Hepatocyte (in vitro differentiated cells): ENCODE data around the gene MICU1. TPM values are rescaled to one million over a fixed set of nuclear protein-coding genes. Genes with fewer than 3 reads are reported as not detected.

Experiments used
- DNase-seq: peaks from one replicate; pipeline ENCODE4 v3.0.0-alpha.2; 2016; ENCODE audit warnings: low spot score
- H2AFZ ChIP-seq: fragments of 200-600 bp; sonication (generic); 2 replicates; pipeline ENCODE4 v1.6.0; 2016; ENCODE audit warnings: antibody characterized with exemption, mild to moderate bottlenecking
- H3K27ac ChIP-seq: fragments of 200-600 bp; sonication (generic); 2 replicates; pipeline ENCODE4 v1.5.1; 2016; ENCODE audit warnings: mild to moderate bottlenecking
- H3K27me3 ChIP-seq: fragments of 200-600 bp; sonication (generic); 2 replicates; pipeline ENCODE4 v1.6.1; 2016
- H3K36me3 ChIP-seq: fragments of 200-600 bp; sonication (generic); replicated peaks from 2 replicates; pipeline ENCODE4 v1.5.1; 2016; ENCODE audit warnings: low read depth; ENCODE audit not compliant: insufficient read depth
- H3K4me1 ChIP-seq: fragments of 200-600 bp; sonication (generic); 2 replicates; pipeline ENCODE4 v1.5.1; 2016; ENCODE audit warnings: mild to moderate bottlenecking, moderate library complexity; ENCODE audit not compliant: insufficient read depth
- H3K4me2 ChIP-seq: fragments of 200-600 bp; sonication (generic); 2 replicates; pipeline ENCODE4 v1.6.0; 2016
- H3K4me3 ChIP-seq: fragments of 200-600 bp; sonication (generic); 2 replicates; pipeline ENCODE4 v1.5.1; 2016; ENCODE audit warnings: mild to moderate bottlenecking
- H3K79me2 ChIP-seq: fragments of 200-600 bp; sonication (generic); 2 replicates; pipeline ENCODE4 v1.6.0; 2017; ENCODE audit warnings: mild to moderate bottlenecking
- H3K9me2 ChIP-seq: fragments of 200-600 bp; sonication (generic); replicated peaks from 2 replicates; pipeline ENCODE4 v1.6.0; 2017; ENCODE audit warnings: mild to moderate bottlenecking; ENCODE audit not compliant: insufficient read depth
- H3K9me3 ChIP-seq: fragments of 200-600 bp; sonication (generic); 2 replicates; pipeline ENCODE4 v1.5.1; 2016; ENCODE audit warnings: low read depth, mild to moderate bottlenecking
- H4K20me1 ChIP-seq: fragments of 200-600 bp; sonication (generic); 2 replicates; pipeline ENCODE4 v1.6.0; 2016; ENCODE audit warnings: mild to moderate bottlenecking; ENCODE audit not compliant: insufficient read depth, poor library complexity, severe bottlenecking
- CTCF ChIP-seq: fragments of 200-600 bp; sonication (generic); IDR thresholded peaks from 2 replicates; pipeline ENCODE4 v1.5.1; 2016; ENCODE audit warnings: antibody characterized with exemption, mild to moderate bottlenecking; ENCODE audit not compliant: poor library complexity
- EZH2 ChIP-seq: fragments of 200-600 bp; sonication (generic); IDR thresholded peaks from 2 replicates; pipeline ENCODE4 v1.6.1; 2016; ENCODE audit warnings: antibody characterized with exemption, mild to moderate bottlenecking, borderline replicate concordance
- EZH2phosphoT487 ChIP-seq: fragments of 200-600 bp; sonication (generic); IDR thresholded peaks from one replicate; pipeline ENCODE4 v1.6.1; 2018; ENCODE audit warnings: antibody characterized with exemption, mild to moderate bottlenecking, low read depth, moderate library complexity; ENCODE audit not compliant: unreplicated experiment, severe bottlenecking
- WGBS: methylation state at CpG from one replicate; pipeline ENCODE4 v1.1.6; 2016; ENCODE audit warnings: low lambda C conversion rate; ENCODE audit errors: missing lambda C conversion rate; 5-methylcytosine and 5-hydroxymethylcytosine counted together
- polyA plus RNA-seq: library from polyadenylated mRNA; unstranded; fragments of >200 nt; fragmentation: Nextera tagmentation; extraction: Ambion mirVana; gene quantifications from 2 replicates; pipeline ENCODE4 v1.2.1, GENCODE V29; 2016
- total RNA-seq: library from RNA; depleted of rRNA; stranded (reverse); fragments of >200 nt; gene quantifications from 2 replicates; pipeline ENCODE4 v1.2.3, GENCODE V29; 2014

MICU1 gene
- total and polyA plus RNA-seq, 2 experiments from 2014 or later, result 34.0 to 60.1 TPM

DNA sequence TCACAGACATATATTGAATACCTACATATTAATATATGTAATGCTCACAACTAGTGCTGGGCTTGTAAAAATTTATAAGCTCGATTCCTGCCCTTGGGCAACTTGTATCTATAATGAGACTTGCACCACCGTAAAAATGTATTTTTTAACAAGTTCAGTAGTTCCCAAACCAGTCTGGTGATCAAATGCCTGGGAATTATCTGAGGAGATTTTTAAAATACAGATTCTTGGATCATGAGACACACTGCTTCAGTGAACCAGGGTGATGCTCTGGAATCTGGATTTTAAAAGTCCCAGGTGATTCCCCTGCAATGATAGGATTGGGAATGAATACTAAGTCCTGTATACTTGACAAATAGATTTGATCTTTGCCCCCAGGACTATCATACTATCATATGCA, 4.3 kb upstream of the MICU1 start:
- Histone ChIP-seq H3K4me2 (no peak overlapping the region), H3K4me3 (no peak overlapping the region), H4K20me1 (no peaks in the 10 kb centered on the region), H3K79me2 (no peaks in the 10 kb centered on the region), H3K36me3 (no peaks in the 10 kb centered on the region), H3K9me2 (no peaks in the 10 kb centered on the region), H3K27ac (no peak overlapping the region), H3K27me3 (no peaks in the 10 kb centered on the region), H3K9me3 (no peaks in the 10 kb centered on the region), H2AFZ (no peak overlapping the region), H3K4me1 (no peaks in the 10 kb centered on the region)
- no peak for TF ChIP-seq EZH2phosphoT487
- no peak for TF ChIP-seq CTCF
- TF ChIP-seq EZH2, result no peak
- WGBS, result 71% methylated on average over 2 of the region's 2 CpGs
- DNase-seq, result no peak

GRCh38 chr10:72626444-72626754, 520 bp upstream of the MICU1 start:
- Histone ChIP-seq H2AFZ (peak overlapping the region; percentile 78), H3K4me2 (peak overlapping the region; percentile 73), H3K27ac (peak overlapping the region; percentile 29), H3K27me3 (no peaks in the 10 kb centered on the region), H3K79me2 (peaks cover 36% of the 10 kb centered on the region), H3K4me1 (peaks cover 9% of the 10 kb centered on the region), H3K9me2 (no peaks in the 10 kb centered on the region), H3K9me3 (no peaks in the 10 kb centered on the region), H3K4me3 (peak overlapping the region; percentile 17), H4K20me1 (peaks cover 6% of the 10 kb centered on the region), H3K36me3 (no peaks in the 10 kb centered on the region)
- DNase-seq, result no peak
- no peak for TF ChIP-seq EZH2
- TF ChIP-seq EZH2phosphoT487, result no peak
- TF ChIP-seq CTCF, result no peak
- WGBS, result 10% methylated on average over 1 of the region's 1 CpG

GRCh38 chr10:72625276-72625607, 637 bp downstream of the MICU1 start:
- Histone ChIP-seq H3K4me2 (peak overlapping the region; percentile 73), H3K27ac (peak overlapping the region; percentile 83), H3K9me2 (no peaks in the 10 kb centered on the region), H3K27me3 (no peaks in the 10 kb centered on the region), H3K9me3 (no peaks in the 10 kb centered on the region), H3K4me3 (peak overlapping the region; percentile 48), H3K79me2 (peaks cover 48% of the 10 kb centered on the region), H3K4me1 (peaks cover 9% of the 10 kb centered on the region), H3K36me3 (no peaks in the 10 kb centered on the region), H4K20me1 (peaks cover 6% of the 10 kb centered on the region), H2AFZ (peak overlapping the region; percentile 72)
- TF ChIP-seq CTCF (no peak), EZH2phosphoT487 (no peak), EZH2 (no peak)
- WGBS, result 3% methylated on average over 10 of the region's 10 CpGs
- DNase-seq, result no peak

DNA sequence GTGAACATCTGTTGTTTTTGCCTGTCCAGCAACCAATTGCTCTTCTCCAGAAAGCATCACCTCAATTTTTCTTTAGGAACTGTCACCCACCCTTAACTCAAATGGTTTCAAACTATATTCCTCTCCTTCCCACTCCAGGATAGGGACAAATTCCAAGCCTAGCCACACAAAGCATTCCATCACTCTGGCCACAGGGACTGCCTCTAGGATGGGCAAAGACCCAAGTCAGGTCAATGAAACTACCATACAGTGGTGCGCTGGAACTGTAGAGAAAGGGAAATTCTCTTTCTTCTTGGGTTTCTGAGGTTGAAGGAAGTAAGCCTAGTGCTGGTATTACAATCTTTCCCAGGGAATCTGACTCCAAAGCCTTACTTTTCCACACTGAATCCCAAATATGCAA, 3.6 kb downstream of the MICU1 start:
- Histone ChIP-seq H3K27ac (no peak overlapping the region), H4K20me1 (peaks cover 6% of the 10 kb centered on the region), H3K4me1 (peaks cover 9% of the 10 kb centered on the region), H3K9me3 (no peaks in the 10 kb centered on the region), H3K9me2 (no peaks in the 10 kb centered on the region), H3K36me3 (no peaks in the 10 kb centered on the region), H3K4me2 (no peak overlapping the region), H3K27me3 (no peaks in the 10 kb centered on the region), H2AFZ (no peak overlapping the region), H3K79me2 (peaks cover 74% of the 10 kb centered on the region), H3K4me3 (no peak overlapping the region)
- WGBS, result 100% methylated on average over 1 of the region's 1 CpG
- DNase-seq, result no peak
- TF ChIP-seq CTCF (no peak), EZH2 (no peak), EZH2phosphoT487 (no peak)
